AG09319 (cell line): ENCODE data around the gene CDHR4.
"Not testable (repeated sequence)": the region's sequence is repeated elsewhere in the genome, so short reads cannot be mapped to it uniquely, and the experiment has no call there.

Experiments
- DNase-seq: peaks from one replicate; pipeline ENCODE4 v3.0.0-alpha.2; 2010; ENCODE audit warnings: low read depth; ENCODE audit errors: extremely low read depth
- CTCF ChIP-seq: IDR thresholded peaks from 2 replicates; pipeline ENCODE4 v1.5.1; 2011; ENCODE audit warnings: low read depth, mild to moderate bottlenecking, inconsistent platforms, low read length, moderate library complexity

CDHR4 gene

GRCh38 chr3:49786357-49787181, 13.1 kb downstream of the CDHR4 start, which contains the start of gene IP6K1:
Gene IP6K1, minus strand, starts transcription at chr3:49786542. Its CDS starts 38,502 bp downstream, at chr3:49748040.
- peak; percentile 100 for DNase-seq
- TF ChIP-seq CTCF = no peak

GRCh38 chr3:49785565-49786356, 13.9 kb downstream of the CDHR4 start:
- DNase-seq = no peak
- TF ChIP-seq CTCF = no peak

GRCh38 chr3:49782277-49782676, 17.4 kb downstream of the CDHR4 start:
- DNase-seq = not testable (repeated sequence)

GRCh38 chr3:49781415-49782199, 18.1 kb downstream of the CDHR4 start:
- no peak for TF ChIP-seq CTCF
- DNase-seq = no peak

- not testable (repeated sequence) for DNase-seq
Measured at GRCh38 chr3:49780975-49781365, 18.7 kb downstream of the CDHR4 start.

- TF ChIP-seq CTCF = no peak
- DNase-seq = no peak
Measured at GRCh38 chr3:49780080-49780974, 19.3 kb downstream of the CDHR4 start.

- DNase-seq = no peak
- no peak for TF ChIP-seq CTCF
Measured at GRCh38 chr3:49779358-49780079, 20.2 kb downstream of the CDHR4 start.

- DNase-seq = not testable (repeated sequence)
Measured at GRCh38 chr3:49776101-49776500, 23.6 kb downstream of the CDHR4 start.
